Heart left ventricle (tissue), 16 donors: ENCODE measurements around the gene FOXP1. TPM values are rescaled to one million over a fixed set of nuclear protein-coding genes. Genes with fewer than 3 reads are reported as not detected.

Experiments used
- ATAC-seq, 4 donors: fragments of 200-7000 bp; cut with Tn5 transposase; one replicate each; pipeline ENCODE4 v1.9.1; 2020 to 2022; ENCODE audit warnings: moderate library complexity in 4 of 4, mild to moderate bottlenecking in 3 of 4, moderate number of reproducible peaks in 1 of 4
- DNase-seq, 5 donors: peaks; one replicate each; pipeline ENCODE4 v3.0.0-alpha.2; 2020
- H3K27ac ChIP-seq, 12 donors: fragments of 200-600 bp; sonication (generic) in 4 of 12; one replicate each; pipeline versions ENCODE4 v1.5.0 to v1.8.0; 2016 to 2022; ENCODE audit warnings: mild to moderate bottlenecking in 2 of 12
- H3K27me3 ChIP-seq, 9 donors: fragments of 200-600 bp; sonication (generic) in 2 of 9; one replicate each; pipeline versions ENCODE4 v1.5.1 to v1.8.0; 2016 to 2022; ENCODE audit warnings: mild to moderate bottlenecking in 3 of 9
- H3K36me3 ChIP-seq, 9 donors: fragments of 200-600 bp; sonication (generic) in 2 of 9; one replicate each; pipeline versions ENCODE4 v1.5.0 to v1.8.0; 2018 to 2022; ENCODE audit warnings: mild to moderate bottlenecking in 2 of 9
- H3K4me1 ChIP-seq, 12 donors: fragments of 200-600 bp; sonication (generic) in 4 of 12; one replicate each; pipeline versions ENCODE4 v1.5.0 to v1.8.0; 2016 to 2022; ENCODE audit warnings: mild to moderate bottlenecking in 3 of 12
- H3K4me3 ChIP-seq, 12 donors: fragments of 200-600 bp; sonication (generic) in 4 of 12; one replicate each; pipeline versions ENCODE4 v1.5.0 to v1.8.0; 2017 to 2022; ENCODE audit warnings: mild to moderate bottlenecking in 9 of 12, moderate library complexity in 4 of 12
- H3K9me3 ChIP-seq, 12 donors: fragments of 200-600 bp; sonication (generic) in 4 of 12; one replicate each; pipeline versions ENCODE4 v1.5.0 to v1.8.0; 2016 to 2022; ENCODE audit warnings: mild to moderate bottlenecking in 1 of 12
- CTCF ChIP-seq, 12 donors: fragments of 200-600 bp; sonication (generic) in 4 of 12; IDR thresholded peaks; one replicate each; pipeline versions ENCODE4 v1.5.0 to v1.8.0; 2018 to 2022; ENCODE audit warnings: antibody characterized with exemption in 12 of 12, mild to moderate bottlenecking in 5 of 12
- POLR2A ChIP-seq, 2 donors: fragments of 450-650 bp; IDR thresholded peaks; one replicate each; pipeline ENCODE4 v1.6.1; 2017; ENCODE audit warnings: antibody characterized with exemption in 2 of 2, mild to moderate bottlenecking in 2 of 2, moderate library complexity in 2 of 2
- WGBS, 4 donors: extraction: QIAGEN DNeasy Blood & Tissue Kit in 2 of 4; methylation state at CpG; one replicate each; pipeline versions ENCODE4 v1.1.5 to v1.1.7; 2013 to 2018; 5-methylcytosine and 5-hydroxymethylcytosine counted together
- intact Hi-C, 10 donors: fragments of 100-400 bp; cut with DNase I; formaldehyde crosslinking; loops; one replicate each; pipeline versions ENCODE4 v1.11.1 to v1.14.2; 2022
- polyA plus RNA-seq, 2 donors: library from polyadenylated mRNA; stranded (reverse); fragments of 200-250 nt; gene quantifications; one replicate each; pipeline ENCODE4 v1.2.3, GENCODE V29; 2013
- total RNA-seq, 9 donors: library from RNA; depleted of rRNA in 2 of 9; stranded (reverse); fragments of >200 nt in 2 of 9; fragmentation: NEBNext Ultra II Directional in 3 of 9; extraction: Animal tissue kit (Norgen Biotek cat#: 25700) in 3 of 9; gene quantifications; one replicate each; pipeline versions ENCODE4 v1.1.0 to v1.2.4, GENCODE V29; 2016 to 2023
- donor health status: ischemic (EF 13 %, LVEDD 7.1; RV severe dilation, severe dysfunction).
- donor health status: healthy with polysubstance abuse.
- donor health status: DM: no; HTN: yes; CAD: no.
- donor health status: DM: no; HTN: no; CAD: no.
- donor health status: ischemic (EF 25% LVEDD 6.9; RV normal size, moderate dysfunction).
- donor health status: ischemic (EF 25% LVEDD 5.7; RV mildly dilated, moderate dysfunction).
- donor health status: healthy.
- donor health status: DM: yes; HTN: yes; CAD: no.
- donor health status: ischemic (EF 35%, LVEDD 5.7; RV mildly dilated, moderate dysfunction).
- donor health status: nonischemic (EF 11% LVEDD 7.7; RV severe dilation, severe dysfunction).
- donor health status: DM: yes; HTN: yes; CAD: no.
- donor health status: PGD.
- donor health status: ischemic (EF 29% LVEDD 5.4; RV normal size, mild dysfunction).
- donor health status: nonischemic (EF 23%, LVEDD 6.1; RV moderate dilation, normal function).

The FOXP1 gene
- total and polyA plus RNA-seq, 11 donors: 14.9 to 67.8 (median 41.1) TPM

GRCh38 chr3:71487418-71487817 lies 96.1 kb downstream of the FOXP1 start:
- ATAC-seq (no peak), DNase-seq (no peak)
- H3K9me3 ChIP-seq: peaks cover 0 to 6% (median 0%) of the 10 kb centered on the region in 12 donors
- peak overlapping the region in 1 of 12 donors; percentile 38 for H3K27ac ChIP-seq
- TF ChIP-seq CTCF (IDR thresholded peaks at IDR 0.05): no peak
- TF ChIP-seq POLR2A (IDR thresholded peaks at IDR 0.05): no peak
- H3K4me1 ChIP-seq: peaks cover 0 to 18% (median 0%) of the 10 kb centered on the region in 12 donors
- intact Hi-C loops: no loop called here
- H3K36me3 ChIP-seq: peaks cover 0 to 23% (median 0%) of the 10 kb centered on the region in 9 donors
- 84 to 97% (median 90%) methylated on average over 5 of the region's 5 CpGs for WGBS, 4 donors
- H3K4me3 ChIP-seq: no peak overlapping the region
- H3K27me3 ChIP-seq: no peaks in the 10 kb centered on the region

- H3K9me3 ChIP-seq: peaks cover 0 to 6% (median 0%) of the 10 kb centered on the region in 12 donors
- H3K27me3 ChIP-seq: no peaks in the 10 kb centered on the region
- no peak for DNase-seq
- peaks cover 0 to 16% (median 0%) of the 10 kb centered on the region in 12 donors for H3K4me1 ChIP-seq
- H3K36me3 ChIP-seq: peaks cover 0 to 17% (median 0%) of the 10 kb centered on the region in 9 donors
- no peak overlapping the region for H3K4me3 ChIP-seq
- TF ChIP-seq CTCF (IDR thresholded peaks at IDR 0.05) (no peak), POLR2A (IDR thresholded peaks at IDR 0.05) (no peak)
- ATAC-seq: no peak
- 87 to 96% (median 91%) methylated on average over 6 of the region's 6 CpGs for WGBS, 4 donors
- H3K27ac ChIP-seq: peak overlapping the region in 1 of 12 donors; percentile 38
- intact Hi-C loops: no loop called here
Observed at GRCh38 chr3:71486831-71487230, 96.7 kb downstream of the FOXP1 start.

GRCh38 chr3:71485896-71486295 lies 97.6 kb downstream of the FOXP1 start:
- peaks cover 0 to 9% (median 0%) of the 10 kb centered on the region in 9 donors for H3K36me3 ChIP-seq
- WGBS, 4 donors: 65 to 78% (median 72%) methylated on average over 1 of the region's 1 CpG
- H3K27ac ChIP-seq: no peak overlapping the region
- ATAC-seq: no peak
- TF ChIP-seq POLR2A (IDR thresholded peaks at IDR 0.05) (no peak), CTCF (IDR thresholded peaks at IDR 0.05) (no peak)
- no peak overlapping the region for H3K4me3 ChIP-seq
- intact Hi-C loops: no loop called here
- peaks cover 0 to 11% (median 0%) of the 10 kb centered on the region in 12 donors for H3K4me1 ChIP-seq
- H3K27me3 ChIP-seq: no peaks in the 10 kb centered on the region
- H3K9me3 ChIP-seq: peaks cover 0 to under 1% (median 0%) of the 10 kb centered on the region in 12 donors
- no peak for DNase-seq

DNA sequence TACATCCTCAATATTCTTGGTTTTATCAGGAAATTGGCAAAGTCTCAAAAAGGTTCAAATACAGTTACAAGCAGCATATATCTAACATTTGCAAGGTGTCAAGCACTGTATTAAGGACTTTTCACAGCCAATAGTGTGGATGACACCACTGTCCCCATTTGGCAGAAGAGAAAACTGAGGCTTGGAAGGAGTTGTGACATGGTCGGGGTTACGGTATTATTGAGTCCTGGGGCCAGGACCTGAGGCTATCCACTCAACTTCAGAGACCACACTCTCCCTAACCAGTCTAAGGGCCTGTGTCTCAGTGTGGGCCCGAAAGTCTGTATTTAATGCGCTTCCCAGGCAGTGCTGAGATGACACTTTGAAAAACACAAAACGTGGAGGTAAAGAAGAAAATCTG lies 99.1 kb downstream of the FOXP1 start:
- H3K4me3 ChIP-seq: no peak overlapping the region
- no peak overlapping the region for H3K27ac ChIP-seq
- intact Hi-C loops: no loop called here
- ATAC-seq (no peak), DNase-seq (no peak)
- WGBS, 4 donors: 83 to 100% (median 91%) methylated on average over 5 of the region's 5 CpGs
- no peaks in the 10 kb centered on the region for H3K9me3 ChIP-seq
- no peaks in the 10 kb centered on the region for H3K27me3 ChIP-seq
- H3K4me1 ChIP-seq: peaks cover 0 to 11% (median 0%) of the 10 kb centered on the region in 12 donors
- TF ChIP-seq CTCF (IDR thresholded peaks at IDR 0.05) (no peak), POLR2A (IDR thresholded peaks at IDR 0.05) (no peak)
- H3K36me3 ChIP-seq: no peaks in the 10 kb centered on the region
